ENCODE data around the gene PKM. TPM values are rescaled to one million over a fixed set of nuclear protein-coding genes. Genes with fewer than 3 reads are reported as not detected.

The PKM gene
- polyA plus RNA-seq, 12 donors: 321 to 994 (median 713) TPM

GRCh38 chr15:72163719-72164118 is 67.3 kb downstream of the PKM start:
- DNase-seq: no peak

DNA sequence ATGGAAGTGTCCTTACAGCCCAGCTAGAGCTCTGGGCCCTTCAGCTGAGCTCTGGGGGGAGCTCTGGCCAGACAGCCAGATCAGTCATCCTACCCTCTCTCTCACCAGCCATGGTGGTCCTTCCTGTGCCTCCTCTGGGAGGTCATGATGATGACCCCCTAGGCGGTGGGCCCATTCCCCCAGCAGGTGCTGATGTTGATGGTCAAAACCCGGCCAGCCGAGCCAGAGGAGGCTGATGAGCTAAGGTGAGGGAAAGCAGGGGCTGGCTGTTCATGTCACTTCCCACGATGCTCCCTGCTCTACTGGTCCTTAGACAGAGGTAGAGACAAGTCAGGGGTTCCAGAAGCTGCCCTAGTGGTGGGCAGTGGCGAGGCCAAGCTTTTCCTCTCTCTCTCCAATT is 68.4 kb downstream of the PKM start:
- no peak for DNase-seq

GRCh38 chr15:72161361-72162132 is 69.4 kb downstream of the PKM start:
- DNase-seq: peak; percentile 16

DNA sequence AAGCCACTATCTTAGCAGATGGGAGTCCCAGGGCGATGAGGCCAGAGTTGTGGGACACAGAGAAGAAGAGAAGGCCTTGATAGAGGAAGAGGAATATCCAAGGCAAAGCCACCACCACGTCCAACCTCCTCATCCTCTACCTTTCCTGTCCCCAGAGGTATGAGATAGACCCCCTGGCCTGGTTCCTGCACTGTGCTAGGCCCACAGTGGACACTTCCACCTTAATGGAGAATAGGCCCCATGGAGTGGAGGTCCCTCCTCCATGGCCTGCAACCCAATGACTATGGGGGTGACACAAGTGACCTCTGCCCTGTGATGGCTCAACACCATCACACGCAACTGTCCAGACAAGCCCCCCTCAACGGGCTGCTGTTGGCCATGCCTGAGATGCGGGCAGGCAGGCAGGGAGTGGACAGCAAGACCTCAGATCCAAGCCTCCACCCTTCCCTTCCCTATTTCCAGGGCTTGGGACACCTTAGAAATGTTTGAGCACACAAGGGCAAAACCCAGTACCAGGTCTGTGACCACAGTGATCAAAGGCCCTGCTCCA is 70.2 kb downstream of the PKM start:
- DNase-seq: no peak

- DNase-seq: no peak
These were observed 74.1 kb downstream of the PKM start for GRCh38 chr15:72156928-72157327.

DNA sequence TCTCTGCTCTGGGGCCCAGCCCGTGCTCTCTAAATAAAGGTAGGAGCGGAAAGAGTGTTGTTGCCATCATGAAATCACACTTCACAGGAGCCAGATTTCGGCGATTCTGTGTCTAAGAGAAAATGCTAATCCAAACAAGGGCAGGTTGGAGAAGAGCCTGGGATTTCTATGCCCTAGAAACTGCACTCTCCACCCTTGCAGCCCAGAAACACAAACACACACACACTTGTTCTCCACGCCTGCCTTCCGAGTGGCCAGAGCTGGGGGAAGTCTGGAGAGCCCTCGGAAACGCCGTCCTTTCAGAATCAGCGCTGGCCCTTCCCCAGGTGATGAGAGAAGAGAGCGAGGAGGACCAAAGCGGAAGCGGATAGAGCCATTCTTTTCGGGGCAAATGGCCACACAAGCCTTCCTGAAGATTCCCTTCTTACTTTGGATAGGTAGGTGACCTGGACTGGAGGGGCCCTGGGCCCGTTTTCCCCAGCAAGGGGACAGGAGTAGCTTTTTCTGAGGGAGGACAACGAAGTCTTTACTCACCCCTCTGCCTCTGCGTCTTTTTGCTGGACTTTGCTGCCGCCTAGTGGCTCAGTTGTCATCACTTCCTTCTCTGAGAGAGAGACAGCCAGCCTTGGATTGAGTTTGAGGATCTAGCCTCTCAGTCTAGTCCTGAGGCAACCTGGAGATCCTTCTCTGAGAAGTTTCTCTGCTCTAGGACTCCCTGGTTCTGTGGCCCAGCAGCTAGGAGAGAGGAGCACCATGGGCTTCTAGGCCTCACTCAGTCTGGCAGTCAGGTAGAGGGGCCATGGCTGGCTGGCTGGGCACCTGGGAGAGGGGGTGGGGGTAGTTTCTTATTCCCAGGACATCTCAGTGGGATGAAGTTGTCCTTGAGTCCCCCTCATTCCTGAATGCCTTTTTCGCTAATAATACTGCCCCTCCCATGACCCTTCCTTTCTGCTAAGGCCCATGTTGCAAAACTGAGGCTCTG is 75.1 kb downstream of the PKM start:
- DNase-seq: peak; percentile 92

GRCh38 chr15:72155003-72155621 is 75.9 kb downstream of the PKM start:
- peak; percentile 40 for DNase-seq

DNA sequence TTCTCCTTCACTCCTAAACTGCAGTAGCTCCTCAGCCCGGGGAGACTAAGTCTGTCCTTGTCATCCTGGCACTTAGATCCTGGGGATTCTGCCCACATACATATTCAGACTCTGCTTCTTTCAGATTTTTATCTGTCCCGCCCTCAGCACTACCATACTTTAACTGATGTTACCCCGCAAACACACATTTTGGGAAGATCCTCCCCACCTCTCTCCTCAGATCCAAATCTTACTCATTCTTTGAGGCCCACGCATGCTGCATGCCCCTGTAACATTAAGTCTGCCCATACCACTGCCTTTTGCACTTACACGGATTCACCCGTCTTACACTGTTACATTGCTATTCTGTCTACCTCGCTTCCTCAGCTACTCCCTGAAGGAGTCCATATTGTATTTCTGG is 76.7 kb downstream of the PKM start:
- no peak for DNase-seq

DNA sequence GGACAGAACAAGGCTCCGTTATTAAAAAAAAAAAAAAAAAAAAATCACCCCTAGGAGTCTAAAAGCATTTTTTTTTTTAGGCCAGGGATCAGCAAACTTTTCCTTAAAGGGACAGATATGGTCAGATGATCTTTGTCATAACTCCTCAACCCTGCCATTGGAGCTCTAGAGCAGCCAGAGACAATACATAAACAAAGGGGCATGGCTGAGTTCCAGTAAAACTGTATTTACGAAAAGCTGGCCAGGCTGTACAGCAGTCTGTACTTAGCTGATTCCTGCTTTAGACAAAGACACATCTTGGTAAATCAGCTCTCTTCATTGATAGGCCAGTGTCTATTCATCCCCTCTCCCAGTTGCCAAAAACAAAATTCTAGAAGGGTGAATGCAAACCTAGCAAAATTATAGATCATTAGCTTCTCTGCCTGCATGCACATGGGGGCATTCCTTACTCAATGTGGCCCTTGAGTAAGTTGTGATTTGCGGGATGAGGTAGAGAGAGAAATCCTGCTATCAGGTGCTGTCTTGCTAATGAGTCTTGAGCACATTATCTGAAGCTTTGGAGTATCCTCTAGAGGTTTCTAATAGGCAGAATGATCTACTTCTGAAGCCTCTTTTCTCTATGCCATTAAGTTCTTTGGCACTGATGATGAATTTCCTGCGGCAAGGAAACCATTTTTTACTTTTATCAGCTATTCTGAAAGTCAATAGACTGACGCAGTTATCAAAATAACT is 77.6 kb downstream of the PKM start:
- no peak for DNase-seq

Other genes starting within 250 kb of the PKM start
- 100 to 1,000 TPM in 1 of 12 donors, 10 to 100 TPM in 11; 26.1 to 399 (median 30.5) TPM for gene MYO9A, start 113.0 kb downstream of the PKM start, polyA plus RNA-seq (ENCODE audit: insufficient read length in 12 of 12)
- 1 to 10 TPM in 11 of 12 donors, not detected in 1; 4.0 to 8.0 (median 5.4) TPM for gene SENP8, start 112.8 kb downstream of the PKM start, polyA plus RNA-seq (ENCODE audit: insufficient read length in 12 of 12)
- gene GRAMD2A, start 33.4 kb downstream of the PKM start, polyA plus RNA-seq (ENCODE audit: insufficient read length in 12 of 12): 1 to 10 TPM in 9 of 12 donors, under 1 TPM in 2, not detected in 1; 0.83 to 3.6 (median 2.0) TPM
- 100 to 1,000 TPM in 2 of 12 donors, 10 to 100 TPM in 9, not detected in 1; 43.8 to 108 (median 62.3) TPM for gene PARP6, start 41.4 kb upstream of the PKM start, polyA plus RNA-seq (ENCODE audit: insufficient read length in 12 of 12)
- 1 to 10 TPM in 9 of 12 donors, under 1 TPM in 1, not detected in 2; 0.86 to 3.0 (median 1.4) TPM for gene CELF6, start 89.0 kb upstream of the PKM start, polyA plus RNA-seq (ENCODE audit: insufficient read length in 12 of 12)
- gene HEXA, start 144.8 kb upstream of the PKM start, polyA plus RNA-seq (ENCODE audit: insufficient read length in 12 of 12): 10 to 100 TPM in 11 of 12 donors, not detected in 1; 29.3 to 65.5 (median 49.2) TPM
- not detected for gene TMEM202, start 167.1 kb upstream of the PKM start, polyA plus RNA-seq (ENCODE audit: insufficient read length in 12 of 12)
- gene ARIH1, start 243.1 kb upstream of the PKM start, polyA plus RNA-seq (ENCODE audit: insufficient read length in 12 of 12): 100 to 1,000 TPM in 11 of 12 donors, not detected in 1; 113 to 158 (median 147) TPM

Data from muscle of arm (tissue), 12 donors.